ENCODE results near the gene POLR1G.
"Not testable (repeated sequence)": the region's sequence is repeated elsewhere in the genome, so short reads cannot be mapped to it uniquely, and the experiment has no call there.

The POLR1G gene

GRCh38 chr19:45421947-45422498, 15.6 kb downstream of the POLR1G start:
- no peak for DNase-seq (ENCODE audit: low read depth, low spot score)

GRCh38 chr19:45423033-45423588, 16.7 kb downstream of the POLR1G start:
- no peak for DNase-seq (ENCODE audit: low read depth, low spot score)

GRCh38 chr19:45423589-45424190, 17.2 kb downstream of the POLR1G start, which contains the start of gene ERCC1:
ERCC1 (minus strand) TSS chr19:45423917; CDS start chr19:45423374, 543 bp downstream.
- peak; percentile 99 for DNase-seq (ENCODE audit: low read depth, low spot score)

GRCh38 chr19:45424191-45425058, 18.0 kb downstream of the POLR1G start:
- DNase-seq (ENCODE audit: low read depth, low spot score): peak; percentile 84

- DNase-seq (ENCODE audit: low read depth, low spot score): peak; percentile 47
Measured at GRCh38 chr19:45428384-45429231, 22.2 kb downstream of the POLR1G start.

GRCh38 chr19:45429896-45430295, 23.5 kb downstream of the POLR1G start:
- DNase-seq (ENCODE audit: low read depth, low spot score): not testable (repeated sequence)

GRCh38 chr19:45431008-45431407, 24.6 kb downstream of the POLR1G start:
- not testable (repeated sequence) for DNase-seq (ENCODE audit: low read depth, low spot score)

- DNase-seq (ENCODE audit: low read depth, low spot score): not testable (repeated sequence)
Measured at GRCh38 chr19:45432543-45432942, 26.1 kb downstream of the POLR1G start.

- DNase-seq (ENCODE audit: low read depth, low spot score): no peak
Measured at GRCh38 chr19:45437328-45437727, 30.9 kb downstream of the POLR1G start.

GRCh38 chr19:45439190-45439568, 32.7 kb downstream of the POLR1G start:
- no peak for DNase-seq (ENCODE audit: low read depth, low spot score)

- DNase-seq (ENCODE audit: low read depth, low spot score): peak; percentile 81
Measured at GRCh38 chr19:45439569-45440258, 33.3 kb downstream of the POLR1G start.

GRCh38 chr19:45440259-45440638, 33.8 kb downstream of the POLR1G start:
- DNase-seq (ENCODE audit: low read depth, low spot score): no peak

- DNase-seq (ENCODE audit: low read depth, low spot score): peak; percentile 78
Measured at GRCh38 chr19:45440873-45441654, 34.6 kb downstream of the POLR1G start.

- no peak for DNase-seq (ENCODE audit: low read depth, low spot score)
Measured at GRCh38 chr19:45442408-45442777, 35.9 kb downstream of the POLR1G start.

- DNase-seq (ENCODE audit: low read depth, low spot score): peak; percentile 68
Measured at GRCh38 chr19:45442778-45443461, 36.5 kb downstream of the POLR1G start.

GRCh38 chr19:45443462-45444317, 37.2 kb downstream of the POLR1G start:
- DNase-seq (ENCODE audit: low read depth, low spot score): peak; percentile 90

GRCh38 chr19:45444318-45445041, 38.0 kb downstream of the POLR1G start:
- peak; percentile 91 for DNase-seq (ENCODE audit: low read depth, low spot score)

- DNase-seq (ENCODE audit: low read depth, low spot score): no peak
Measured at GRCh38 chr19:45445139-45445538, 38.7 kb downstream of the POLR1G start.

Data from ELF-1 (cell line).